ENCODE results near the gene MMP2.
A peak's percentile ranks its signal among the peaks of the same experiment; 100 is the strongest.

MMP2 gene

DNA sequence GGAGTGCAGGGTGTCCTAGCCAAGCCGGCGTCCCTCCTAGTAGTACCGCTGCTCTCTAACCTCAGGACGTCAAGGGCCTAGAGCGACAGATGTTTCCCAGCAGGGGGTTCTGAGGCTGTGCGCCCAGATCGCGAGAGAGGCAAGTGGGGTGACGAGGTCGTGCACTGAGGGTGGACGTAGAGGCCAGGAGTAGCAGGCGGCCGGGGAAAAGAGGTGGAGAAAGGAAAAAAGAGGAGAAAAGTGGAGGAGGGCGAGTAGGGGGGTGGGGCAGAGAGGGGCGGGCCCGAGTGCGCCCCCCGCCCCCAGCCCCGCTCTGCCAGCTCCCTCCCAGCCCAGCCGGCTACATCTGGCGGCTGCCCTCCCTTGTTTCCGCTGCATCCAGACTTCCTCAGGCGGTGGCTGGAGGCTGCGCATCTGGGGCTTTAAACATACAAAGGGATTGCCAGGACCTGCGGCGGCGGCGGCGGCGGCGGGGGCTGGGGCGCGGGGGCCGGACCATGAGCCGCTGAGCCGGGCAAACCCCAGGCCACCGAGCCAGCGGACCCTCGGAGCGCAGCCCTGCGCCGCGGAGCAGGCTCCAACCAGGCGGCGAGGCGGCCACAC lies at the start of gene MMP2:
TSS of gene MMP2 (plus strand) at position 372 of the 603 bp plus-strand sequence. CDS start 282 bp downstream, outside the sequence.
- DNase-seq, result peak; percentile 26 to 45

DNA sequence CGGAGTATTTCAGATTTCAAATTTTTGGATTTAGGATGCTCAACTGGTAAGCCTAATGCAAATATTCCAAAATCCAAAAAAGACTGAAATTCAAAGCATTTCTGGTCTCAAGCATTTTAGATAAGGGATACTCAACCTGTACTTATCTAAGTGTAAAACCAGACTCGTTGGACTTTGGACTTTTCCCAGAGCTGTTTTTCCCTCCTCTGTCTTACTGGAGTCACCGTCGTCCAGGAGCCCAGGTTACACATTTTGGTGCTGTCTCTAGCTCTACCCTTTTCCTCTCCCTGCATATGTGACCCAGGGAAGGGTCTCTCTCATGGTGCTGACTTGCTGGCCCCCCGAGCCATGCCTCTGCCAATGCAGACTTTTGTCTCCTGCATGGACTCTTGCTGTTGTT lies 46.0 kb upstream of the MMP2 start:
- no peak for DNase-seq

- DNase-seq, result no peak
These were observed 45.5 kb upstream of the MMP2 start for GRCh38 chr16:55433535-55433934.

GRCh38 chr16:55434000-55434399 lies 45.0 kb upstream of the MMP2 start:
- DNase-seq, result no peak

DNA sequence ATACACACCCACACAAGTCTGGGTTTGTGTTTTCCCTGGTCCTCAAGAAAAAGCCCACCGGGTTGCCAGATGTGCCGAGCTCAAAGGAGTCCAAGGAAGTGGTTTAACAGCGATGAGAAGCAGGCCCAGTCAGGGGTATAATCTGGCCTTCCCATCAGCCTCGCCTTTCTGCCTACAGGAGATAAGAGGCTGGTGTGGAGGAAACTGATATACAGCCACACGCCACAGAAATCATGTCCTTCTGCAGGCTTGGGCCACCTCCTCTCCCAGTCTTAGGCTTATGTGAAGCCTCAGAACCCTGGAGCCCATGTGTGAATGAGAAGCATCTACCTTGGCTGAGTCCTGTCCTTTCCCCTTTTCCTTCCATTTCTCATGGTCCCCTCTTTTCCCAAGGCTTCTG lies 43.6 kb upstream of the MMP2 start:
- no peak for DNase-seq

DNA sequence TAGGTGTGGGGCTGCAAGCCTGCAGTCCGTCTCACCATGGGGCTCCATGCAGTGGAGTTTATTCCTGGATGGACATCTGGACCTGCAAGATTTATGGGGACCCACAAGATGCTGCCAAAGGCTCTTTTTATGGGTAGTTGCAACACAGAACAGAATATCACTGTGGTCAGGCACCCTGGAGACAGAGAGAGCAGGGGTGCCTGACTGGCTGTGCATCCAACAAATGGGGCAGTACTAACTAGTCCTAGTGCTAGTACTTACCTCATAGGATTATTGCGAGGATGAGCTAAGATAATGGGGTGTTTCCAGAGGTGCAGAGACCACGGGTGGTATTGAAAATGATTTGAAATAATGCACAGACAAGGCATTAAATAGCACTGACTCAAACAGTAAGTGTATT lies 42.4 kb upstream of the MMP2 start:
- no peak for DNase-seq

- DNase-seq, result no peak
These were observed 41.4 kb upstream of the MMP2 start for GRCh38 chr16:55437625-55438024.

- no peak for DNase-seq
These were observed 40.7 kb upstream of the MMP2 start for GRCh38 chr16:55438281-55438680.

DNA sequence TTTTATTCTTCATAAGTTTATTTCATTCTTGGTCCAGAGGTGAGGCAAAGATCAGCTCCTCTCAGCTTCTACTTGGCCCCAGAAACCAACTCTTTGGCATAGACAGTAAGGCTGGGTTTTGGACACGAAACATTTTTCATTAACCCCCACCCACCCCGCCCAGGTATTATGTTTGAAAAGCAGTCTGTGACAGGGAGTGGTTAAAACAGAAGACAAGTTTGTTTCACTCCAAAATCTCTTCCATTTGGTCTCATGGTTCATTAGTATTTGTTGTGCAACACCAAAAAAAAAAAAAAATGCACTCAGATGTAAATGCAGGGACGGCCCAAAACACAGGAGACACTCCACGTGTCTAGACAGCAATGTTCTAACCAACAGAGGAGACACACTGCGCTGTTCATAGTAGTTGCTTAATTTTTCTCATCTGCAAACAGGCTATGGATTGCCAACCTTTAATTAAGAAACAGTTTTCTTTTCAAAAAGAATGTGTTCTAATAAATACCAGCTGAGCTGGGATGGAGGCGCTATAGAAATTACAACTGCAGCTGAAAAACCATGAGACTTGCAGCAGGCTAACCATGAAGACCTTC lies 39.8 kb upstream of the MMP2 start:
- DNase-seq, result no peak

DNA sequence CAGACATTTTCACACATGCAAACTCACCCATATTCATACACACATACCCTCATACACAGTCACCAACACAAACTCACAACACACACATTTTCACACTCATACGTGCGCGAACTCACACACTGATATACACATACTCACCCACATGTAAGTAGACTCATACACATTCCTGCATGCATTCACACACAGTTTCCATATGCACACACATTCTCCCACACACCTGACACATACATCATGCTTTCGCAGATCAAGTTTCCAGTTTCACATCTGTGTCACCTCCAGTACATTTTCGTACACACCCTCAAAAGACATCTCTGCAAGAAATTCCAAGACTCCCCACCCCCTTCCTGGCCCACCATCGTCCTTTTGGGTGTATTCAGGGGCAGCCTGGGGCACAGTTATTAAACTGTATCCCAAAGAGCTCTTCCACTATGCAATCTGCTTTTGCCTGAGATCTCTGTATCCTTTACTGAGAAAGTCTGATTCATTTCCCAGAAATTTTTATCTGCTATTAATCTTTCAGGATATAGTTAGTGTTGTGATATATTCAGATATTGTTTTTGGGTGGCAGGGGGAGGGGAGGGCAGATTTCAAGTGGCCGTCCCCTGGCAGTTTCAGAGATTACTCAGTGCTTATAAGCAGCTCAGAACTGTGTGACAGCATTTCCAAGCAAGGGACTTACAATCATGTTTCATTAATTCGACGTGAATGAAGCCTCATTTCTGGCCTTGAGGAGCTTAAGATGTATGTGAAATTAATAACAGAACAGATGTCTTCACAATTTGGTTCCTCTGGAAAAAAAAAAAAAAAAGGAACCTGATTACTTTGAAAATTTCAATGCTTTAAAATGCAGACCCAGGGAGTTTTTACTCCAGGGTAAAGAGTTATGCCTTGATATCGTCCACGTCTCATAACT lies 35.3 kb upstream of the MMP2 start:
- DNase-seq, result no peak

- no peak for DNase-seq
These were observed 34.1 kb upstream of the MMP2 start for GRCh38 chr16:55444754-55445485.

DNA sequence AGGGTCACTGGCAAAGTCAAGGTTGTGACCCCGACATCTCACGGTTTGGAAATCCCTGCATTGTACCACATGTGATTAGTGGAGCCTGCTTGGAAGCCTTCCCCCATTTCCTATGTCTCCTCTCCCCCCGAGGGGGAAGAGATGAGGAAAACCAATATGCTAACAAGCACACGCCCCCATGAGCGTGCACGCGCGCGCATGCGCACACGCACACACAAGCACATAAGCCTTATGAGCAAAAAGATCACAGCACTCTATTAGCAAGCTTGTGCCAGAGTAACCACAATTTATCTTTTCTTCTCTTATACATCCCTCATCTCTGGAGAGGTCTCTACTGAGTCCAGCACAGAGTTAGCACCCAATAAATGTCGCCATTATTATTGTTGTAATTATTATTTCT lies 31.8 kb upstream of the MMP2 start:
- no peak for DNase-seq

- DNase-seq, result no peak
These were observed 26.0 kb upstream of the MMP2 start for GRCh38 chr16:55452996-55453395.

DNA sequence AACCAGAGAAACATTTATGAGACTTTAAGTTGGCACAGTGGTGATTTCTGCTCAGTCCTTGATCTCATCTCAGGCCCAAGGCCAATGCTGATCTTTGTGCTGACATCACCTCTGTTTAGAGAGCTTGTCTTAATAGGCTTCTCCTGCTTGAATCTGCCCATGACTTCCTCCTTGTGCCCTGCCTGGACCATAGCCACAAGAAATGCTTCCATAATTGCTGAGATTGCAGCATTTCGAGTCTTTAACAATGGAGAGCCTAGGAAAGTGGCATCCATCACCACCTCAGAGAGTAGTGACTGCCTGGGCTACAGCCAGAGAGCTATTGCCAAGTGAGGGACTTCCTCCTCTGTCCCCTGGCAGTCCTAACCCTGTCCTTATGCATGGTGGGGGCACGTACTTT lies 25.1 kb upstream of the MMP2 start:
- DNase-seq, result no peak

- no peak for DNase-seq
These were observed 24.1 kb upstream of the MMP2 start for GRCh38 chr16:55454861-55455260.

DNA sequence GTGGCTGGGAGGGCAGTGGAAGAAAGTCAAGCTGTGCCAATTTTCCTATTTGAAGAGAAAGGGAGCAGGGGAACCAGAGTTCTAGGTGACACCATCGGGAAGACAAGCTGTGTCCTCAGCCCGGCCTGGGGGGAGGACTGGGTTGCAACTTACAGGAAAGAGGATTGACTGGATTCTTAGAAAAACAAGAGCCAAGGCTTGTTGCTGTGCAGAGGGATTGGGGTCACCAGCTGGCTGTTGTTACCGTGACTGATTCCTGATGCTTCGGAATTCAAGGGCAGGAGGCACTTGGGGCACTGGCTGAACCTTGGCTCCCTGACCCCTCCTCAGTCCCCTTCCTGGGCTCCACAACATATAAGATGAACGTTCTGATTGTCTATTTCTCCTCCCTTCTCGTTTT lies 16.8 kb upstream of the MMP2 start:
- no peak for DNase-seq

GRCh38 chr16:55464375-55464774 lies 14.6 kb upstream of the MMP2 start:
- no peak for DNase-seq

GRCh38 chr16:55465077-55465896 lies 13.7 kb upstream of the MMP2 start:
- peak; percentile 62 to 71 for DNase-seq

DNA sequence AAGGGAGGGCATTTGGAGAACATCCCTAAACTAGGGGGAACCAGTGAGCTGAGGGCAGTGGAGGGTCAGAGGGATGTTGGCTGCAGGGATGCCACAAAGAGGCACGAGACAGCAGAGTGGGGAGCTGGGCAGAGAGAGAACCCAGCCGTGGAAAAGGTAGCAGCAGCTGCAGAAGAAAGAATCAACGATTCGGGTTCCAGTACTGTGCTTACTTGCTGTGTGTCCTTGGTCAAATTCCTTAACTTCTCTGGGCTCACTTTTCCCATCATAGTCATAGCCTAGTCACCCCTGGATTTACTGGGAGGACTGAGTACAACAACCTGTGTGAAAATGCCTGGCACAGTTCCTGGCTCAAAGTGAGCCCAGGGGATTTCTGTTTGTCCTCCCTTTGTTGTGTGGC lies 12.8 kb upstream of the MMP2 start:
- DNase-seq, result no peak

GRCh38 chr16:55467898-55468297 lies 11.1 kb upstream of the MMP2 start:
- no peak for DNase-seq

DNA sequence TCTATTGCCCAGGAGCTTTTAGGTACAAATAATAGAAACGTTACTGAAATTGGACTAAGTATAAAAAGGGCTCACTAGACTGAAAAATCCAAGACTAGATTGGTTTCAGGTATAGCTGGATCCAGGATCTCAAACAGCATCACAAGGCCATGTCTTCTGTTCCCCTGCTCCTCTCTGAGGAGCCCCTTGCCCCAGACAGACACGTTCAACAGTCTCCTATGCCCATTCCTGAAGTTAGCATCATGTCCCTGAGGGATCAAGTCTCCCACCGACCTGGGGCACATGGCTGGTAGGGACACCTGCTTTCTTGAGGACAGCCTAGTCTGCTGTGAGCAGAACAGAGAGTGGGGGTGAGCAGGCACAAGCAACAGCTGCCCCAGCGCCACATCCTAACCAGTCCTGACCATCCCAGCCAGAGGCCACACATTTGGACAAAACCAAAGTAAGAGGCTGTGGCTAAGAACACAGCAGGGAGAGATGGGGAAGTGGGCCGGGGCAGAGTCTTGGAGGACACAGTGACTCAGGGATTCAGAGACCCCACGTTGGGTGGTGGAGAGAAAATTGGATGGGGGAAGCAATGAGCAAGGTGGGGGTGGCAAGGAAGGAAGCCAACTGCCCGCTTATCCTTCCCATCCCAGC lies 10.5 kb upstream of the MMP2 start:
- DNase-seq, result no peak
